ENCODE measurements around the gene LENG8. TPM values are rescaled to one million over a fixed set of nuclear protein-coding genes. Genes with fewer than 3 reads are reported as not detected.

The LENG8 gene
- total and polyA plus RNA-seq, 2 of the 8 experiments (the other 6 are each of a cell fraction or from before 2014, with no cell fraction given), result 62.2 to 108 TPM

- CTCF ChIA-PET (ENCODE audit: partially characterized antibody), result interaction anchor here (0.6 to 4.9 kb wide), 11 partner anchors 9 to 1840 kb away, joined by 3 to 58 read pairs (median 3); no protein-coding TSS in a partner anchor
- peak overlapping the region; percentile 95; the same call in 1 of the 2 replicates for H2BK15ac ChIP-seq (ENCODE audit: low read length)
- peak overlapping the region; percentile 59 for H3K4ac ChIP-seq (replicated peaks; ENCODE audit: insufficient read length, low read depth, low read length)
- H3K18ac ChIP-seq (ENCODE audit: extremely low read depth, low read length), result peak overlapping the region; percentile 97
- no peak overlapping the region for H3K27ac ChIP-seq (ENCODE audit: low read depth, low read length)
- H2BK12ac ChIP-seq (ENCODE audit: low read depth, low read length), result peak overlapping the region; percentile 98; the same call in 1 of the 2 replicates
- H3K9ac ChIP-seq (replicated peaks in 1 of 4; ENCODE audit: extremely low read depth in 1 of 4, low read depth in 3 of 4, low read length in 3 of 4), result peak overlapping the region in 1 of 4 experiments; percentile 13; a peak in 1 of 7 replicates
- peak overlapping the region in 2 of 4 experiments; percentile 26 to 59; a peak in 4 of 8 replicates for H3K4me3 ChIP-seq (ENCODE audit: extremely low read depth in 1 of 4, insufficient read depth in 2 of 4, low read depth in 3 of 4, low read length in 4 of 4)
- peaks cover 0 to 8% (median 5%) of the 10 kb centered on the region in 4 experiments; a peak in 3 of 7 replicates for H3K27me3 ChIP-seq (replicated peaks in 1 of 4; ENCODE audit: control insufficient read depth in 3 of 4, extremely low read depth in 1 of 4, insufficient read depth in 3 of 4, low read length in 3 of 4)
- no peak overlapping the region for H3K14ac ChIP-seq (ENCODE audit: insufficient read length)
- peak overlapping the region; percentile 44 to 86 for H3K4me2 ChIP-seq (ENCODE audit: insufficient read depth in 1 of 2, low read depth in 2 of 2, low read length in 2 of 2)
- no peak overlapping the region for H3K56ac ChIP-seq (replicated peaks; ENCODE audit: insufficient read length, low read depth, low read length)
- peaks cover 15 to 50% (median 38%) of the 10 kb centered on the region in 4 experiments for H3K4me1 ChIP-seq (replicated peaks in 1 of 4; ENCODE audit: control insufficient read depth in 3 of 4, insufficient read depth in 4 of 4, low read length in 3 of 4)
- FAIRE-seq (no peak), DNase-seq (ENCODE audit: low read depth in 1 of 2, low spot score in 2 of 2) (no peak)
- H3K36me3 ChIP-seq (ENCODE audit: control insufficient read depth in 2 of 4, insufficient read depth in 4 of 4, low read length in 3 of 4), result peaks cover 0 to 22% (median 3%) of the 10 kb centered on the region in 4 experiments; a peak in 7 of 8 replicates
- no peak overlapping the region for H2AK5ac ChIP-seq (ENCODE audit: low read depth, low read length)
- H3K23me2 ChIP-seq (ENCODE audit: low read depth, low read length), result peaks cover 12% of the 10 kb centered on the region
- peak overlapping the region; percentile 53; the same call in 1 of the 2 replicates for H4K8ac ChIP-seq (ENCODE audit: extremely low read depth, insufficient read depth, low read length)
- peaks cover 7 to 8% of the 10 kb centered on the region in 2 experiments; a peak in 2 of 4 replicates for H3K79me2 ChIP-seq (ENCODE audit: control insufficient read depth in 1 of 2, insufficient read depth in 2 of 2, low read length in 2 of 2)
- peaks cover 0 to 14% of the 10 kb centered on the region in 2 experiments for H4K20me1 ChIP-seq (replicated peaks in 1 of 2; ENCODE audit: control insufficient read depth in 1 of 2, insufficient read depth in 2 of 2, low read length in 2 of 2)
- POLR2A ChIA-PET (ENCODE audit: partially characterized antibody), result interaction anchor here (0.9 to 5.6 kb wide), 10 partner anchors 13 to 264 kb away, joined by 3 to 133 read pairs (median 4); partner anchors contain the start of genes LENG8, MBOAT7 and RPS9
- H3K23ac ChIP-seq (ENCODE audit: insufficient read length), result no peak overlapping the region
- TF ChIP-seq MAX (IDR thresholded peaks at IDR 0.05) (0 out of 2 replicates have a peak, but pooled peaks have one; percentile 4), POU5F1 (IDR thresholded peaks at IDR 0.05; ENCODE audit: low read depth, low read length) (no peak), SAP30 (IDR thresholded peaks at IDR 0.05; ENCODE audit: insufficient read depth, insufficient replicate concordance, low read length) (no peak), FOSL1 (IDR thresholded peaks at IDR 0.05; ENCODE audit: insufficient read depth, low read depth, low read length) (no peak), E2F6 (IDR thresholded peaks at IDR 0.05) (no peak), SIN3A (conservative IDR thresholded peaks at IDR 0.05 in 1 of 2, IDR thresholded peaks at IDR 0.05 in 1 of 2; ENCODE audit: low read depth in 1 of 2, low read length in 2 of 2) (0 out of 4 replicates have a peak, but pooled peaks of 1 of the 2 experiments have one; percentile 60)
- peak overlapping the region; percentile 34 for H4K5ac ChIP-seq (ENCODE audit: insufficient read length, low read depth, low read length)
- H3K9me3 ChIP-seq (ENCODE audit: insufficient read depth in 2 of 2, low read depth in 1 of 2, low read length in 1 of 2), result no peaks in the 10 kb centered on the region
- peak overlapping the region; percentile 97; the same call in 1 of the 2 replicates for H2BK5ac ChIP-seq (ENCODE audit: low read depth, low read length)
- no peak overlapping the region for H2AFZ ChIP-seq (ENCODE audit: low read length)
- peak overlapping the region; percentile 62 for H2BK120ac ChIP-seq (replicated peaks; ENCODE audit: low read depth, low read length)
- peaks cover 16% of the 10 kb centered on the region for H3K79me1 ChIP-seq (ENCODE audit: low read depth, low read length)
- 19% methylated on average over 5 of the region's 9 CpGs; no CpG with 5 or more reads in 1 of the 2 experiments for WGBS, 2 experiments (ENCODE audit: extremely low coverage in 1 of 2, insufficient coverage in 1 of 2, insufficient read length in 1 of 2, insufficient replicate concordance in 2 of 2, low coverage in 1 of 2, low lambda C conversion rate in 2 of 2, missing lambda C conversion rate in 1 of 2)
- H2BK20ac ChIP-seq (ENCODE audit: low read length), result peak overlapping the region; percentile 86; the same call in 1 of the 2 replicates
- peak overlapping the region; percentile 96 for H4K91ac ChIP-seq (replicated peaks; ENCODE audit: insufficient read length, low read length)
Measured at GRCh38 chr19:54421169-54421516, 27.9 kb upstream of the LENG8 start.

All from H1 (cell line).